GM21367 (cell line): Measurements from ENCODE around the gene IFT81.
"Not testable (repeated sequence)": the region's sequence is repeated elsewhere in the genome, so short reads cannot be mapped to it uniquely, and the experiment has no call there.

Source experiments
- ATAC-seq: cut with Tn5 transposase; IDR thresholded peaks from one replicate; pipeline ENCODE4 v1.9.1; 2021; ENCODE audit not compliant: unreplicated experiment

IFT81 gene

DNA sequence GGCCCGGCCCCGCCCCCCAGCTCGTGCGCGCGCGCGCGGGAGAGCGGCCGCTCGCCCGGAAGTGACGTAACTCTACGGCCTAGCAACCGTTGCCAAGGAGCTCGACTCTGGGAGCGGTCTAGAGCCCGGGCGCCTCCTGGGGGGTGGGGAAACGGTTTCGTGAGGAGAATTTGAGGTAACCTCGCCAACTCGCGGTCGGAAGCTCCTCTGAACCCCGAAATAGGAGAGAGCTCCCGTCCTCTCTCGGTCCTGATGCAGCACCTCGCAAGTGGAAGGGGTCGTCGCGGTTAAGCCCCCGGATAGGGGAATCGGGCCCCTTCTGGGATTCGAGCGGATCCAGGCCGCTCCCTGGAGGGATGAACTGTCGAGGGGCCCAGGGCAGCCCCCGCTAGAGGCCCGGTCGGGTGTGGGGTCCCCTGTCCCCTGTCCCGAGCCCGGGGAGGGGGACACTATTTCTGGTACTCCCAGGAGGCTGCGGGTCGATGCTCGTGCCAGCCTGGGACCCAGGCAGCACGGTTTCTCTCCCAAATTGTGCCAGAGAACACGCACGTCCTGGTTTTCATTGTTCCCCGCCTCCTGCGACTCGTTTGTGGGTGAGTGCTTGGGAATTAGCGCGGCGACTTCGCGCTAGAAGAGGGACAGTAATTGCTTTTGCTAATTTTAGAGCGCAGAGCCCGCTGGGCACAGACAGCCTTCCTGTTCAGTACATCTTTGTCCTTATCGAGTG is at the start of gene IFT81:
IFT81 (plus strand) TSS at position 89 of the 727 bp plus-strand sequence. CDS start 3,024 bp downstream, outside the sequence.
- peak; percentile 75 for ATAC-seq

GRCh38 chr12:110075880-110076279 is 48.3 kb upstream of the IFT81 start:
- ATAC-seq, result no peak

- ATAC-seq, result no peak
Measured at GRCh38 chr12:110077800-110078199, 46.4 kb upstream of the IFT81 start.

- ATAC-seq, result peak; percentile 77
Measured at GRCh38 chr12:110079477-110080400, 44.4 kb upstream of the IFT81 start.

GRCh38 chr12:110080410-110080809 is 43.7 kb upstream of the IFT81 start:
- no peak for ATAC-seq

DNA sequence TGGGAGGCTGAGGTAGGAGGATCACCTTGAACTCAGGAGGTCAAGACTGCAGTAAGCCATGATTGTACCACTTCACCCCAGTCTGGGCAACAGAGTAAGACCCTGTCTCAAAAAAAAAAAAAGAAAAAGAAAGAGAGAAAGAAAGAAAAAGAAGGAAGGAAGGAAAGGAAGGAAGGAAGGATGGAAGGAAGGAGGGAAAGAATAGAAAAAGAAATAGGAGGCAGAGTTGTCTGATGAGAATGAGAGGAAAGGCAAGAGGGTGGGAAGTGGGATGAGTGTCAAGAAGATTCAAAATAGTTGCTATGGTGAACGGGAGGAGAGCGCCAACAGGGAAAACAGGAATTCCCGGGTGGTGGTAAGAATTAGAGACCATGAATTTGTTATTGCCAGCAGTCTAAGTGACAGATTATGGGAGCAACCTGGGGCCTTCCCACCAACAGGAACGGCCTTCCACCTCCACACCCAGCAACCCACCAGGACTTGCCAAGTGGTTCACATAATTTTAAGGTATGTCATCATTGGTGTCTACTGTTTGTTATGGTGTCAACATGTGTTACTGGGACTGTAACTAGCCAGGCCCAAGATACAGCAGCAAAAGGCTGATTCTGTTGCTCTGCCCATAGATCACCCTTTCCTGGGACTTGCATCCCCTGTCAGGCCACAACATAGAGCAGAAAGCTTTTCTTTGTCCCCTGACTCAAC is 39.7 kb upstream of the IFT81 start:
- no peak for ATAC-seq

- ATAC-seq, result not testable (repeated sequence)
Measured at GRCh38 chr12:110088216-110088615, 35.9 kb upstream of the IFT81 start.

GRCh38 chr12:110088936-110089335 is 35.2 kb upstream of the IFT81 start:
- no peak for ATAC-seq

- no peak for ATAC-seq
Measured at GRCh38 chr12:110090266-110091135, 33.7 kb upstream of the IFT81 start.

- no peak for ATAC-seq
Measured at GRCh38 chr12:110091136-110091711, 32.9 kb upstream of the IFT81 start.

DNA sequence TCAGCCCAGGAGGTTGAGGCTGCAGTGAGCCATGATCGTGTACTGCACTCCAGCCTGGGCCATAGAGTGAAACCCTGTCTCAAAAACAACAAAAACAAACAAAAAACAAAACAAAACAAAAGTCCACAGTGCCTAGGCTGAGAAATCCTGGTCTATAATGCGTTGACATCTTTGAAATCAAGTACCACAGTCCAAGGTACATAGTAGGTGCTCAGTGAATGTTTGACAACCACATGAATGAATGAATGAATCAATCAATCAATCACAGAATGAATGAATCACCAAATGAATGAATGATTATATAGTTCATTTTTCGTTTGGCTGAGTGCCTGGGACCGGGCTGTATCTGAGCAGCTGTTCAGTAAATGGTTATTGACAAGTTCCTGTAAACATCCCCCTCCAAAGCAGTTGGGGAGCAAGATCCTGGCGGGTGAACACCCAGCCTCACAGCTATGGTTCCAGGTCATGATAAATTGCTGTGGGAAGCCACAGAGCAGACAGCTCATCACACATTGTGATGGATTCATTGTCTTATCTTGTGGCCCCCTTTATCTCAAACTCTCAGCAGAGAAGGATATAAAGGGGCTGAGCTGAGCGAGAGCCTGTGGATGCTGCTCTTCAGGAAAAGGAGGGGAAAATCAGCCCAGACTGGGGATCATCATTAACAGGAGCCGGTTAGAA is 30.4 kb upstream of the IFT81 start:
- ATAC-seq, result no peak

GRCh38 chr12:110100315-110100970 is 23.7 kb upstream of the IFT81 start:
- ATAC-seq, result peak; percentile 76

DNA sequence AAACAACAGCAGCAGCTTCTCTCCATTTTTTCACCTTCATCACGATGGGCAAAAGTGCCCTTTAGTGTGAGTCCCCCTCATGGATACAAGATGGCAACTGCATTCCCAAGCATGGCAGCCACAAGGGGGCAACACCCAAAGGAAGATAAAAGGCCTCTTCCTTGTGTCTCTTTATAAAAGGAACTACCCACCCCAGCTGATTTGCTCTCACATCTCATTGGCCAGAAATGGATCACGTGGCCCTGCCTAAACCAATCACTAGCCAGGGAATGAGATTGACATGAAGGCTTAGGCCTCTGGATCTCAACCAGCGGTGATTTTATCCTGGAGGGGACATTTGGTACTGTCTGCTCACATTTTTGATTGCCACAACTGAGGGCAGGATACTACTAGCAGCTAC is 21.9 kb upstream of the IFT81 start:
- no peak for ATAC-seq

DNA sequence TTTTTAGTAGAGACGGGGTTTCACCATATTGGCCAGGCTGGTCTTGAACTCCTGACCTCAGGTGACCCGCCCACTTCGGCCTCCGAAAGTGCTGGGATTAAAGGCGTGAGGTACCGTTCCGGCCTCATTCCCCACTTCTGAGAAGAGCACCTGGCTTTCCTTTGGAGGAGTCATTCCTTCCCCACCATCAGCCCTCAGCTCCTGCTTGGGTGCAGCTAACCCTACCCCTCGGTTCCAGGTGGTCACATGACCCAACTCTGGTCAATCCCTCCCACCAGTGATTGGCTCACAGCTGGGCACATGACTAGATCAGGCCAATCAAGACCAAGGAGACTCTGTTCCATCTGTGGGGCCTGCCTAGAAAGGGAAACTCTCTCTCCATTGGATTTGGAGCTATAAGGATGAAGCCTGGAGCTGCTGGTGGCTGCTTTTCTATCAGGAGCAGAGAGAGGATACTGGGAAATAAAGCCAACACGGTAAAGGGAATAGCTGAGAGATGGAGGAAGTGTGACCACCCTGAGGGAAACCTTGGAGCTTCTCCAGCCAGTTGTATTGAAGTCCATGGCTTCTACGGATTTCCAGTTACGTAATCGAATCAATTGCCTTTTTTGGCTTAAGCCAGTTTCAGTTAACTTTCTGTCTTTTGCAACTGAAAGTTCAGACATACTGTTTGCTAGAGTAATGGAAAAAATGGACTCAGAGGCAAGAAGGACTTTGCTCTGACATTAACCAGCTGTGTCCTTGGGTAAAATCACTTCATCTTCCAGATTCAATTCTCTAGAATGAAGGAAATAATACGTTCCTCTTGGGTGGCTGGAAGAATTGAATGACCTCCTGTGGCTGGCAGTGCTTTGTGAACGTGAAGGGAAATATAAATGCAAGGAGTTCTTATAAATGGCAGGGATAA is 19.7 kb upstream of the IFT81 start:
- ATAC-seq, result no peak

DNA sequence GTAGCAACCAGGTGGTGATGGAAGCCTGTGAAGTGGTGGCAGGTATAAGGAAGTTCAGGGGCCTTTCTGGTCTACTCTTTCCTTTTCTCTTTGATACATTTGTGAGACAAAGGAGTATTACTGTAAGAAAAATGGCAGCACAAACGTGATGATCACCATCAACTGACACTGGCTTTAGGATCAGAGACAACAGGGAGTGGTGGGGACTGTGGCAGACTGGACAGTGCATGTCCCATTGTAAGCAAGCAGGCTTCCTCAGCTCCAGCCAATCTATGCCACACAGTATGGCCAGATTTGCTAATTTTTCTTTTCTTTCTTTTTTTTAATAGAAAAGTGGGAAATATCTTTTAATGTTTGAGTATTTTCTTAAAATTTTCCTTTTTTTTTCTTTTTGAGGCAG is 19.0 kb upstream of the IFT81 start:
- ATAC-seq, result no peak

- no peak for ATAC-seq
Measured at GRCh38 chr12:110105986-110106385, 18.2 kb upstream of the IFT81 start.

DNA sequence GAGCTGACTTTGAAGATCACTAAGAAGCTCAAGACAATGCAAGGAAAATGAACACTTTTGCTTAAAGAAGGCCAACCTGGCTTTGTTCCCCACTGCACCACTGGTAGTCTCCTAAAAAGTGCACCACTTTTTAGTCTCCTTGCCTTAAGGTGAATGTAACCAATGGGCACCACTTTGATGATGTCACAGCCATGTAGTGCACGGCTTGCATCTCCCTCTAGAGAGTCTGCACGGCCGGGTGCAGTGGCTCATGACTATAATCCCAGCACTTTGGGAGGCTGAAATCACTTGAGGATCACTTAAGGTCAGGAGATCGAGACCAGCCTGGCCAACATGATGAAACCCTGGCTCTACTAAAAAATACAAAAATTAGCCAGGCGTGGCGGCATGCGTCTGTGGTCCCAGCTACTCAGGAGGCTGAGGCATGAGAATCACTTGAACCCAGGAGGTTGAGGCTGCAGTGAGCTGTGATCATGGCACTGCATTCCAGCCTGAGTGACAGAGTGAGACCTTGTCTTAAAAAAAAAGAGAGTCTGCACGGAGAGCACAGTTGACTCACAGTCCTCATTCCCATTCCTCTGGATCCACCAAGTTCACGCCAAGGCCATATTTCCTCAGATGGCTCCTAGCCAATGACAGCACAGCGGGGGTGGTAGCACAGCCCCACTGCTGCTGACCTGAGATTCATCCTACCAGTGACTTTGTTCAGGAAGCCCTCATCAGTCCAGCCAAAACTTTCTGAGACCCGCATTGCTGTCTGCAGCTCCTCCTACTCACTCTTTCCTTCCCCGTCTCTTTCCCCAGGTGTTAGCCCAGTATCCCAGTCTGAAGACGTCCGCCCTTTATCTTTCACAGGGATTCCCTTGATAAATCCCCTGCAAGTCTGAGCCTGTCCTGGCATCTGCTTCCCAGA is 16.5 kb upstream of the IFT81 start:
- ATAC-seq, result no peak
